ENCODE results near the gene GBP2. TPM values are rescaled to one million over a fixed set of nuclear protein-coding genes. Genes with fewer than 3 reads are reported as not detected.
"Not testable (repeated sequence)": the region's sequence is repeated elsewhere in the genome, so short reads cannot be mapped to it uniquely, and the experiment has no call there.

Gene GBP2
- polyA plus RNA-seq, 1 of the 3 experiments (the other 2 are of a cell fraction): 8.7 TPM

- Histone ChIP-seq H3K36me3 (replicated peaks in 1 of 2; ENCODE audit: control insufficient read depth in 1 of 2, insufficient read depth in 2 of 2, low read length in 1 of 2) (no peaks in the 10 kb centered on the region), H3K4me3 (ENCODE audit: low read depth in 2 of 2, low read length in 1 of 2) (no peak overlapping the region), H3K9ac (no peak overlapping the region), H3K27me3 (ENCODE audit: insufficient read depth) (no peaks in the 10 kb centered on the region), H3K27ac (ENCODE audit: low read depth in 2 of 2, low read length in 1 of 2) (no peak overlapping the region), H3F3A (replicated peaks; ENCODE audit: insufficient read depth) (no peaks in the 10 kb centered on the region), H3K9me3 (no peaks in the 10 kb centered on the region), H4K20me1 (ENCODE audit: insufficient read depth) (no peaks in the 10 kb centered on the region), H3K79me2 (ENCODE audit: insufficient read depth) (no peaks in the 10 kb centered on the region), H3K4me2 (no peak overlapping the region), H3K4me1 (ENCODE audit: control insufficient read depth in 1 of 2, insufficient read depth in 2 of 2, low read depth in 1 of 2, low read length in 1 of 2) (no peaks in the 10 kb centered on the region), H2AFZ (ENCODE audit: low read depth) (no peak overlapping the region), H3K9me2 (no peaks in the 10 kb centered on the region)
- TF ChIP-seq TAF1 (IDR thresholded peaks at IDR 0.05; ENCODE audit: borderline replicate concordance, low read depth, low read length) (no peak), SIN3A (IDR thresholded peaks at IDR 0.05; ENCODE audit: borderline replicate concordance, low read depth, low read length) (no peak), MEF2A (IDR thresholded peaks at IDR 0.05; ENCODE audit: borderline replicate concordance, low read depth) (no peak), RAD21 (IDR thresholded peaks at IDR 0.05; ENCODE audit: low read length) (no peak), EP300 (IDR thresholded peaks at IDR 0.05; ENCODE audit: borderline replicate concordance in 1 of 2, low read depth in 1 of 2, low read length in 1 of 2) (no peak), ELF1 (IDR thresholded peaks at IDR 0.05) (no peak), NFIC (IDR thresholded peaks at IDR 0.05; ENCODE audit: borderline replicate concordance) (no peak), MXI1 (IDR thresholded peaks at IDR 0.05; ENCODE audit: low read depth, low read length) (no peak)
- ChIA-PET CTCF (interaction anchor here (0.9 to 1.5 kb wide), 2 partner anchors 10 to 97 kb away, joined by 3 to 6 read pairs; no protein-coding TSS in a partner anchor), POLR2A (no interaction called here)
- WGBS (ENCODE audit: low lambda C conversion rate): 23% methylated on average over 3 of the region's 3 CpGs
- no peak for DNase-seq
Measured at GRCh38 chr1:89081005-89081404, 44.9 kb downstream of the GBP2 start.

DNA sequence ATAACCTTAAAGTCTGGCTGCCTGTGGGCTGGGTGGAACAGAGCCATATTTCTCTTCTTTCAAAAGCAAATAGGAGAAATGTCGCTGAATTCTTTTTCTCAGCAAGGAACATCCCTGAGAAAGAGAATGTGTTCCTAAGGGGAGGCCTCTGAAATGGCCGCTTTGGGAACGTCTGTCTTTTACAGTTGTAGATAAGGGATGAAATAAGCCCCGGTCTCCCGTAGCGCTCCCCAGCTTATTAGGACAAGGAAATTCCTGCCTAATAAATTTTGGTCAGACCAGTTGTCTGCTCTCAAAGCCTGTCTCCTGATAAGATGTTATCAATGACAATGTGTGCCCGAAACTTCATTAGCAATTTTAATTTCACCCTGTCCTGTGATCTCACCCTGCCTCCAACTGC lies 45.8 kb downstream of the GBP2 start:
- H3K9me2 ChIP-seq; H2AFZ ChIP-seq (ENCODE audit: low read depth); H3F3A ChIP-seq (replicated peaks; ENCODE audit: insufficient read depth); POLR2A ChIA-PET; H4K20me1 ChIP-seq (ENCODE audit: insufficient read depth); H3K4me2 ChIP-seq; H3K79me2 ChIP-seq (ENCODE audit: insufficient read depth); H3K9ac ChIP-seq; H3K27ac ChIP-seq (ENCODE audit: low read depth in 2 of 2, low read length in 1 of 2); H3K27me3 ChIP-seq (ENCODE audit: insufficient read depth); H3K4me3 ChIP-seq (ENCODE audit: low read depth in 2 of 2, low read length in 1 of 2); DNase-seq; H3K9me3 ChIP-seq; H3K36me3 ChIP-seq (replicated peaks in 1 of 2; ENCODE audit: control insufficient read depth in 1 of 2, insufficient read depth in 2 of 2, low read length in 1 of 2); H3K4me1 ChIP-seq (ENCODE audit: control insufficient read depth in 1 of 2, insufficient read depth in 2 of 2, low read depth in 1 of 2, low read length in 1 of 2): not testable (repeated sequence)
- CTCF ChIA-PET: interaction anchor here (1.2 kb wide), 1 partner anchor 278 kb away, joined by 4 read pairs; no protein-coding TSS in a partner anchor
- WGBS (ENCODE audit: low lambda C conversion rate): 57% methylated on average over 7 of the region's 7 CpGs

DNA sequence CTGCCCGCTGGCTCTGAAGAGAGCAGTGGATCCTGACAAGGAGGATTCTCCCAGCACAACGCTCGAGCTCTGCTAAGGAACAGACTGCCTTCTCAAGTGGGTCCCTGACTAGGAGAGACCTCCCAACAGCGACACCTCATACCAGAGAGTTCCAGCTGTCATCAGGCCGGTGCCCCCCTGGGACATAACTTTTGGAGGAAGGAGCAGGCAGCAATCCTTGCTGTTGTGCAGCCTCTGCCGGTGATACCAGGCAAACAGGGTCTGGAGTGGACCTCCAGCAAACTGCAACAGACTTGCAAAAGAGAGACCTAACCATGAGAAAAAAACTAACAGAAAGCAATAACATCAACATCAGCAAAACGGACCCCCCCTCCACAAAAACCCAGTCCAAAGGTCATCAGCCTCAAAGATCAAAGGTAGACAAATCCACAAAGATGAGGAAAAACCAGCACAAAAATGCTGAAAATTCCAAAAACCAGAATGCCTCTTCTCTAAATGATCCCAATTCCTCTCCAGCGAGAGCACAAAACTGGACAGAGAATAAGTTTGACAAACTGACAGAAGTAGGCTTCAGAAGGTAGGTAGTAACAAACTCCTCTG lies 53.3 kb downstream of the GBP2 start:
- H3K4me3 ChIP-seq (ENCODE audit: low read depth in 2 of 2, low read length in 1 of 2); H3K79me2 ChIP-seq (ENCODE audit: insufficient read depth); H3K9ac ChIP-seq; H2AFZ ChIP-seq (ENCODE audit: low read depth); H3K9me3 ChIP-seq; H3K9me2 ChIP-seq; H3K4me2 ChIP-seq; DNase-seq; H3K36me3 ChIP-seq (replicated peaks in 1 of 2; ENCODE audit: control insufficient read depth in 1 of 2, insufficient read depth in 2 of 2, low read length in 1 of 2); H3F3A ChIP-seq (replicated peaks; ENCODE audit: insufficient read depth); H3K27ac ChIP-seq (ENCODE audit: low read depth in 2 of 2, low read length in 1 of 2); POLR2A ChIA-PET; H3K4me1 ChIP-seq (ENCODE audit: control insufficient read depth in 1 of 2, insufficient read depth in 2 of 2, low read depth in 1 of 2, low read length in 1 of 2); H3K27me3 ChIP-seq (ENCODE audit: insufficient read depth); H4K20me1 ChIP-seq (ENCODE audit: insufficient read depth): not testable (repeated sequence)
- WGBS (ENCODE audit: low lambda C conversion rate): 25% methylated on average over 4 of the region's 8 CpGs
- CTCF ChIA-PET: interaction anchor here (1.5 kb wide), 1 partner anchor 88 kb away, joined by 3 read pairs; no protein-coding TSS in a partner anchor

Data from SK-N-SH (cell line).